ENCODE measurements around the gene CLRN3.

CLRN3 gene

GRCh38 chr10:127892743-127893142 lies at the start of gene CLRN3:
Gene CLRN3, minus strand, starts transcription at chr10:127892941. Its CDS starts 157 bp downstream, at chr10:127892784.
- DNase-seq = no peak

DNA sequence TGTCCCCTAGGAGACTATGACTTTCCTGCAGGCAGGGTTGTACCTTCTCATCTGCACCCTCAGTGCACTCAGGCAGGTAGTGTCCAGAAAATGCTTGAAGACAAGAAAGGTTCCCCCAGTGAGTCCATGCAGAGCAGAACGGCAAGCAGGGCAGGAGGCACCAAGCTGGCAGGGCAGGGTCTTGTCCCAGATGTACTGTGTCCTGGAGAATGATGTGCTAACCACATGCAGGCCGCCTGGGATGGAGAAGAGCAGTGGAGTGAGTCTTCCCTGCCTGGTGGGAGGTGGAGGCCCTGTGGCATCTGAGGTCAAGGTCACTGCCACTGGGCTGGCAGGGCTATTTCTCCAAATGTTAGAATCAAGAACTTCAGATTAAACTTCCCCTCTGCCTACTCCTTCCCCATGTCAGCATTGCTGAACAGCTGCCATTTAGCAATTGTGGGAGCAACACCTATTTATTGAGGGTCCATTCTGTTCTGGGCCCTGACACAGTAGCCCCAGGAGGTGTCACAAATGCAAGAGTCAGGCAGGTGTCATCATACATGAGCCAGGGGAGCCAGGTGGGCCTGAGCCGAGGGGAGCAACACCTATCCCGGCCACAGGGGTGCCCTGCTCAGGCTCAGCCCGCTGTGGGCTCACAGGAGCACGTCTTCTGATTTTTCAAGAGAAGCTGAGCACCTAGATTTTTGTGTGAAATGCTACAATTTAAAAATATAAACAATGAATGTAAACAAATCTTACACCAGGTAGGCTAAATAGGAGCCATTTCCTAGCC lies 48.3 kb upstream of the CLRN3 start:
- no peak for DNase-seq

GRCh38 chr10:127939786-127940330 lies 47.1 kb upstream of the CLRN3 start:
- no peak for DNase-seq

- no peak for DNase-seq
Measured at GRCh38 chr10:127937915-127938463, 45.2 kb upstream of the CLRN3 start.

DNA sequence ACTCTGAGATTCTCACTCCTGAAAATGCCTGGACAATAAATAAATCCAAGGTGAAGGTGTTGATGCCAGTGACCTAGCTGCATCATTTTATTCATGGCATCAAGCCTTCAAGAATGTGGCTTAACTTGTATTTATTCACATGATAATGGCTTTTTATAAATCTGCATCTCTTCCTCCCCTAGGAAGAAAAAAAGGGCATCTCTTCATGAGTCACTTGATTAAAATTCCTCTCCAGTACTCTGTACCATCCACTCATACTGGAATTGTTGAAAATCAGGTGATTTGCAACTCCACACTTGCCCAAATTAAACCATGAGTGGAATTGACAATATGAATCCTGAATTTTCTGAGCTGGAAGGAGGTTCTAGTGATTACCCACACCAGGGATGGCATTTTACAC lies 44.3 kb upstream of the CLRN3 start:
- DNase-seq = no peak

- no peak for DNase-seq
Measured at GRCh38 chr10:127935071-127935561, 42.4 kb upstream of the CLRN3 start.

GRCh38 chr10:127934383-127934782 lies 41.6 kb upstream of the CLRN3 start:
- DNase-seq = no peak

- no peak for DNase-seq
Measured at GRCh38 chr10:127933271-127933670, 40.5 kb upstream of the CLRN3 start.

DNA sequence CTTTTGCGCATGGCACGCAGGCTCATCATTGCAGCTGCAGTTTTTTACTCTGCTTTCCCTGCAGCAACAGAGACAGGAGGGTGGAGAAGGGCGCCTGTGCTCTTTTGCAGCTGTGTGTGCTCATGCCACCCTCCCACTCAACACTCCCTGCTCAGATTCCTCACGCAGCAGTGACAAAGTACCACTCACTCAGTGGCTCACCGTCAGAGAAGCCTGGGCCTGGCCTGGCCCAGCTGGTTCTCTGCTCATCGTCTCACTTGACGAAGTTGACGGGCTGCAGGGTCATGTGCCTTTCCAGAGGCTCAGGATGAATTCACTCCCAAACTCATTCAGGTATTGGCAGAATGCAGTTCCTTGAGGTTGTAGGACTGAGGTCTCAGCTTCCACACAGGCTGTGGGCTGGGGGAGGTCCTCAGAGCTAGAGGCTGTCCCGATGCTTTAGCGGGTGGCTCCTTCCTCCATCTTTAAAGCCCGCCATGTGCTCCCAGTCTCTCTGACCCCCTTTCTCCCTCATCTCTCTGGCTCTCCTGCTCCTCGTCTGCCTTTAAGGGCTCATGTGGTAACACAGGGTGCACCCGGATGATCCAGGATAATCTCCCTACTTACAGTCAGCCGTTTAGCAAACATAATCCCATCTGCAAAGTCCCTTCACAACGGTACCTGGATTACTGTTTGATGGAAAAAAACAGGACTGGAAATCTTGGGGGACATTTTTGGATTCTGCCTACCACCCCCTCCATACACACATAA lies 40.0 kb upstream of the CLRN3 start:
- DNase-seq = no peak

DNA sequence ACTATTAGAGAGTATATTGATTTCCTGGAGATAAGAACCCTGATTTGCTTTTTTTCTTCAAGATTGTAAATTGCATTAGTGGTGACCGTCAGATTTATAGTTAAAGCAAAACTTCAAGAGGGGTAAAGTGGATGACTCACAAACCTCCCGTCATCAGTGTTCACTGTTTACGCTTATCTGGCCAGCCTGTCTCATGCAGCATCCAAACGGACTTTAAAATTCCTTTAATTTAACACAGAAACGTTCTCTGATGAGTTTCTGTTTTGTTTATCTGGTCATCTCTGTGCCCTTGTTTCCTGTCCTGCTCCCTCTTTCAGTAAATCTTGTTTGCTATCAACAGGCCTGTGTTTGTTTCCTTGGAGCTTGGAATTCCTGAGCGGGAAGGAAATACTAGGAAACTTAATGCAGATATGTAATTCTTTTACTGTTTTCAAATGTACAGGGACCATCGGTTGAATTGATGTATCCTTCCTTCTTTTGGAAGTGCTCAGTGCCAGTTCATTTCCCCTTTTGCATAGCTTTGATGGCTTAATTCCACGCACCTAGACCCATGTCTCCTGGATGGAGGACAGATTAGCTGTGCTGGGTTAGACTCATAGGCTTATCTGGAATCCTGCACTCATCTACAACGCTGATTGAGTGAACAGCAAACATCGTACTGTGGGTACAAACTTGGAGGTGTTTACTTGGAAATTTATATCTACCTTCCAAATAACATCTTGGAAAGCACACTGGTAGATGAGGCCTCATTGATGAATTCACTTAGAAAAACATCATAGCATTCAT lies 35.5 kb upstream of the CLRN3 start:
- no peak for DNase-seq

- no peak for DNase-seq
Measured at GRCh38 chr10:127926455-127926854, 33.7 kb upstream of the CLRN3 start.

- no peak for DNase-seq
Measured at GRCh38 chr10:127925471-127926207, 32.9 kb upstream of the CLRN3 start.

GRCh38 chr10:127923646-127924045 lies 30.9 kb upstream of the CLRN3 start:
- DNase-seq = no peak

DNA sequence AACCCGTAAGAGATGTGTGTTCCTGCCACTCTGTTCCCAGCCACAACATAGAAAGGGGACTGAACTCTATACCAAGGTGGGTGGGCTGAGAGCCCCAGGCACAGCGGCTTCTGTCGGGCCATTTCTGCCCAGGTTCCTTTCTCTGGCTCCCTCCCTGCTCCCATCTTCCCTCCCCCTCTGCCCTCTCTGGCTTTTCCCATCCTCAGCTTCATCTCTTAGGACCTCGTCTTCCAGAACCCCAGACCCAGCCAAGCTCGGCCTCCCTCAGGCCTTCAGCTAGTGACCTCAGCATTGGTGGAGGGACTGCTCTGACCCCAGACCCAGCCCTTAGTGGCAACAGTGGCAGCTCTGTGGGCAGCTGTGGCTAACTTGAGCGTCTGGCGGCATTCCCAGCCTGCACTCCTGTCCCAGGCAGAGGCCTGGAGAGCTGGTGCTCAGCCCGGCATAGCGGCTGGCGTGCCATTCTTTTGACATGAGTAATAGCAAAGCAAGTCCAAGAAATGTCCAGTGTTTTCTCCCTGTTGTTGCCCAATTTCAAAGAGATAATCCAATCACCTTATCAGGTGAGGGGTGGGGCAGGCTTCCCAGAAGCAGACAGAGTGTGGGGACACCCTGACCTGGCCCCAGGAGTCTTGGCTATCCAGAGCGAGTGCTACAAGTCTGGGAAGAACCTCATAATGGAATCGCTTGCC lies 30.1 kb upstream of the CLRN3 start:
- DNase-seq = no peak

DNA sequence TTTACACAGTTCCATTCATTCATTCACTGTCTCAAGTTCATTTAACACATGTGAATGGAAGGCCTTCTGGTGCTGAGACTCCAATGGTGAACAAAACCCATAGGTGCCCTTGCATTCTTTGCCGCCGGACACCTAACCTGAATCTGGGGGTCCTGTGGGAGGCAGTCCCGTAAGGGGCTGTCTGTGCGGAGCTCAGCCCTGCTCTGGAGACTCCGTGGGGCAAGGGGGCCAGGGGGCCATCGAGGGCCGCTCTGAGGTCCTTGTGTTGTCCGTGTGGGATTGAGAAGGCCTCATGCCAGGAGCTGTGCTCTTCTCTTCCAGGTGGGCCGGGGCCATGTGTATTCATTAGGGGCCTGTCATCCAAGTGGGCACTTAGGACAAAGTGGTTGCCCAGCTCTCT lies 29.5 kb upstream of the CLRN3 start:
- no peak for DNase-seq

DNA sequence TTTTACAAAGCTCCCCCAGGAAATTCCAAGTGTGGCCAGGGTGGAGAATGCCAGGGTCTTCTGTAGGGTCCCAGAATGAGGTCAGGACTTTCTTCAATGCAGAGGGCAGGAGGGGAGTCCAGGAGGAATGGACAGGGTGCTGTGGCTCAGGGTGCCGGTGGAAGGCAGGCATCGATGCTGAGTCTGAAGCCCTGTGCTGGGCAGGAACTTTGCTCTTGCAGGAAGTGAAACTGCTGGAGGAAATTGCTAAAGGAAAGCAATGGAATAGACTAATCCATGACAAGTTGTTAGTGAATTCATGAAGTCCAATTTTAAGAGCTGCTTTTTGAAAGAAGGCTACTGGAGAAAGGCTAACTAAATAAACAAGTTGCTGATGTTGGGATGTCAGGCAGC lies 29.0 kb upstream of the CLRN3 start:
- no peak for DNase-seq

DNA sequence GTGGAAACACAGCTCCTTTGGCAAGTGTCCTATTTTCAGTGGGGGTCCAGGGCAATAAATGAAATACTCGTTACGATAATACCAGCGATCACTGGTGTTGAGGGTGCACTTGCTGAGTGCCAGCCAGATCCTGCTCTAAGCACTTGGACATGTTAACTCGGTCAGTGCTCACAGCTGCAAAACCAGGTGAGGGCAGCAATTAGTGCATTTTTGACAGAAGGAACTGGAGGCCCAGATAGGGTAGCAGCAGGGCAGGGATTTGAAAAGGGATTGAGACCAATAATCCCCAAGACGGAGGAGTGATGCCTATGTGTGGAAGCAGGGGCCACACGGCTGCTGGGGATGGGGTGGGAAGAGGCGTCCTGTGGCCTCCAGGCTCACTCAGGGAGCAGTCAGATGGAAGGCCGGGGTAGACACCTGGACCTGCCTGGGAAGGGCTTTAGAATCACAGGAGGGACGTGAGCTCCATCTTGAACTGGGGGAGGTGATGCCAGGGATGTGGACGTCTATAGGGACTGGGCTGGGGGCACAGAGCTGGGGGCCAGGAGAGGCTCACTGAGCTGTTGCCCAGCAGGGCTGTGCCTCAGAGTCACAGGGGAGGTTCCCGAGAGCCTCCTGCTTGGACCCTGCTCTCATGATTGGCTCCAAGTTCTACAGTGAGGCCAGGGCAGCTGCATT lies 28.5 kb upstream of the CLRN3 start:
- DNase-seq = no peak

DNA sequence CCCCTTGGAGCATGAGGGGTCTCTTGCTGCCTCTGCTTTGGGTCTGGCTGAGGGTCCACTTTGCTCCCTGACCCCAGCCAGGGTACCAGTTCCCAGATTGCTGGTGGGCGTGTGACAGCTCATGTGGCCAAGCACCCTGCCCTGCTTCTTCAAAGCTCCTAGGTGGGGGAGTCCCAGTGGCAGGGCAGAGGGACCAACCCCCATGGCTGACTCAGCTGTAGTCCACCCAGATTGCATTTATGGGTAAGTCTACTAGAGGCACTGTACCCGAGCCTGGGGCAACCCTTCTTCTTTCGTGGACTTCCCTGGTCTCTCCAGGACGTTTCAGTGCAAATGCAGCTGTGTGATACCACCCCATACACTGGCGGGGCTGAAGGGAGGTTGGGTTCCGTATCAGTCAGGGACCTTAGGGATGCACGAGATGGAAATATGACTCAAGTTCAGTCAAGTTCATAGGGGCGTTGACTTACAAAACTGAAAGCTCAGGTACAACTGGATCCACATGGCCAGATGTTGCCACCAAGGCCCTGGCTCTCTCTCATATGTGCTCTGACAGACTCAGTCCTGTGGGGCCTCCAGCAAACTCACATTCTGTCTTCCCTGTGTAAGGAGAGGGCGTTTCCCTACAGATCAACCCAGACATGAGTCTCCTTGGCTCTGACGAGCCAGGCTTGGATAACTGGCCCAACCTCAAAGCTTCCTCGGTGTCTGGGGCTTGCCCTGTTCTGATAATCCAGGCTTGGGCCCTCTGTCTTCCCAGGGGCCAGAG lies 27.7 kb upstream of the CLRN3 start:
- no peak for DNase-seq

DNA sequence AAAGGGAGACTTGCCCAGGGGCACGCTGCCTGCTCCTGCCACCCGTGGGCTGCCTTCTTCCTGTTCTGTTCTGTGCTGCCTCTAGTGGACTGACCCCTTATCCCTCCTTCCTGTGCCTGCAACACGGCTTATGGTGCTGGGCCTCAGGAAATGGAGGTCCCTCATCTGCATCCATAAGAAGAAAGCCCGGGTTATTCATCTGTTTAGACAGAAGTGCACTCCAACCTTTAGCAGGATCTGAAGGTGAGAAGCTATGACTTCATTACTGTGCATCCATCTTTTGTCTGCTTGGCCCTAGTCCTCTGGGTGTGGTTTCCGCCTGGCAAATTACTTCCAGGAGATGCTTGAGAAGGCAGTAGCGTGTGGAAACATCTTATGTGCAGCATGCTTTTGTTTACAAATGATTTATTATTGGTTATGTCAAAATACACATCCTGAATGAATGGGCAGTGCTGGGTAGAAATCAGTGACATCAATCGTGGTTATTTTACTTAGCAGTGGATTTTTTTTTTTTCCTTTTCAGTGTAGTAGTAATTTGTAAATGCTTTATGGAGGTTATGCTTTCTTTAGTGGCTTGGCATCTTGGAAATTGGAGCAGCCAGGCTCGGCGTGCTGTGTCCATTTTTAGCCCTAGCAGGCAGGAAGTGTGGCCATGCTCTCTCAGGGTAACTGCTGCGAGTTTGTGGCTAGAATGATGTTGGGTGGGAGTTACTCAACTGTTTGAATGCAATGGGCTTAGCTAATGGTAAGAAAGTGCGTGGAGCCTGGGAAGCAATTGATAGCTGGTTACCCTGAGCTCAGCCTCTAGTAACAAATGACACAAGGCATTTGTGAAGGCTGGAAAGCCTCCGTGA lies 26.9 kb upstream of the CLRN3 start:
- no peak for DNase-seq
